ENCODE results near the gene STXBP5. TPM values are rescaled to one million over a fixed set of nuclear protein-coding genes. Genes with fewer than 3 reads are reported as not detected.

Gene STXBP5
- total and polyA plus RNA-seq, 9 donors = 3.3 to 15.4 (median 10.4) TPM

GRCh38 chr6:147212622-147213021 is 8.4 kb downstream of the STXBP5 start:
- 95 to 100% (median 99%) methylated on average over 1 of the region's 1 CpG for WGBS, 3 donors
- Histone ChIP-seq H3K4me3 (no peak overlapping the region), H3K27me3 (no peaks in the 10 kb centered on the region), H3K27ac (no peak overlapping the region), H3K9me3 (no peaks in the 10 kb centered on the region), H3K4me1 (ENCODE audit: insufficient read depth) (no peaks in the 10 kb centered on the region), H3K36me3 (no peaks in the 10 kb centered on the region)
- intact Hi-C loops (cut with DNase I) = no loop called here
- TF ChIP-seq POLR2A (IDR thresholded peaks at IDR 0.05) (no peak), EP300 (IDR thresholded peaks at IDR 0.05) (no peak), CTCF (IDR thresholded peaks at IDR 0.05) (no peak)
- DNase-seq = no peak

GRCh38 chr6:147213772-147214171 is 9.6 kb downstream of the STXBP5 start:
- 0 to 37% (median 1%) methylated on average over 1 of the region's 1 CpG for WGBS, 3 donors
- Histone ChIP-seq H3K36me3 (no peaks in the 10 kb centered on the region), H3K4me1 (ENCODE audit: insufficient read depth) (peaks cover 3% of the 10 kb centered on the region), H3K27me3 (no peaks in the 10 kb centered on the region), H3K27ac (no peak overlapping the region), H3K4me3 (no peak overlapping the region), H3K9me3 (no peaks in the 10 kb centered on the region)
- no peak for DNase-seq
- no peak for TF ChIP-seq EP300 (IDR thresholded peaks at IDR 0.05)
- TF ChIP-seq POLR2A (IDR thresholded peaks at IDR 0.05) = no peak
- TF ChIP-seq CTCF (IDR thresholded peaks at IDR 0.05) = no peak
- intact Hi-C loops (cut with DNase I) = no loop called here

- intact Hi-C loops (cut with DNase I) = no loop called here
Observed at GRCh38 chr6:147214248-147215227, 10.3 kb downstream of the STXBP5 start.

DNA sequence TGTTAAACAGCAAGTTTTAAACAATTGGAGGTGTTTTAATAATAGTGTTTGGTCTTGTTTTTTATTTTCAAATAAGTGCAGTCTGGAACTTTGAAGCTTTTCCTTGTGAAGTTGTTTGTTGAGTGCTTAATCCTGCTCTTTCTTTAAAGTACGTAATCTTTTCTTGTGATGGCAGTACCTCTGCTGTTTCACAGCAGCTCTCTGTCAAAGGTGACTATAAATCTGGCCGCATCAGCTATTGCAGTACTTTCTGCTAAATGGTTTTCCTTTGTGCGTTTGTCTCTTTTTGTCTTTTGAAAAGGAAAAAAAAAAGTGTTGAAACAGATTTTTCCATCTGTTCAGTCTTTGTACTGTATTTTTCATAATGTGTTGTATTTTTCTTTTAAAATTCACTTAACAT is 12.7 kb downstream of the STXBP5 start:
- intact Hi-C loops (cut with DNase I) = no loop called here
- H3K27ac ChIP-seq = no peak overlapping the region
- H3K4me3 ChIP-seq = no peak overlapping the region
- H3K9me3 ChIP-seq = no peaks in the 10 kb centered on the region
- no peaks in the 10 kb centered on the region for H3K36me3 ChIP-seq
- 14 to 31% (median 24%) methylated on average over 3 of the region's 3 CpGs for WGBS, 3 donors
- no peaks in the 10 kb centered on the region for H3K27me3 ChIP-seq
- DNase-seq = no peak
- TF ChIP-seq POLR2A (IDR thresholded peaks at IDR 0.05) (no peak), CTCF (IDR thresholded peaks at IDR 0.05) (no peak), EP300 (IDR thresholded peaks at IDR 0.05) (no peak)
- peaks cover 3% of the 10 kb centered on the region for H3K4me1 ChIP-seq (ENCODE audit: insufficient read depth)

More at GRCh38 chr6:147214248-147215227, 10.3 kb downstream of the STXBP5 start:
- Histone ChIP-seq H3K9me3 (no peaks in the 10 kb centered on the region), H3K27me3 (no peaks in the 10 kb centered on the region), H3K4me3 (no peak overlapping the region), H3K27ac (no peak overlapping the region), H3K36me3 (no peaks in the 10 kb centered on the region), H3K4me1 (ENCODE audit: insufficient read depth) (peaks cover 3% of the 10 kb centered on the region)
- 85 to 97% (median 97%) methylated on average over 6 of the region's 6 CpGs for WGBS, 3 donors
- TF ChIP-seq EP300 (IDR thresholded peaks at IDR 0.05) = no peak
- no peak for TF ChIP-seq CTCF (IDR thresholded peaks at IDR 0.05)
- no peak for TF ChIP-seq POLR2A (IDR thresholded peaks at IDR 0.05)
- DNase-seq = no peak

Data from ovary (tissue), 9 donors.